ENCODE data around the gene ZFP36L2.
"Not testable (repeated sequence)": the region's sequence is repeated elsewhere in the genome, so short reads cannot be mapped to it uniquely, and the experiment has no call there.

The ZFP36L2 gene

DNA sequence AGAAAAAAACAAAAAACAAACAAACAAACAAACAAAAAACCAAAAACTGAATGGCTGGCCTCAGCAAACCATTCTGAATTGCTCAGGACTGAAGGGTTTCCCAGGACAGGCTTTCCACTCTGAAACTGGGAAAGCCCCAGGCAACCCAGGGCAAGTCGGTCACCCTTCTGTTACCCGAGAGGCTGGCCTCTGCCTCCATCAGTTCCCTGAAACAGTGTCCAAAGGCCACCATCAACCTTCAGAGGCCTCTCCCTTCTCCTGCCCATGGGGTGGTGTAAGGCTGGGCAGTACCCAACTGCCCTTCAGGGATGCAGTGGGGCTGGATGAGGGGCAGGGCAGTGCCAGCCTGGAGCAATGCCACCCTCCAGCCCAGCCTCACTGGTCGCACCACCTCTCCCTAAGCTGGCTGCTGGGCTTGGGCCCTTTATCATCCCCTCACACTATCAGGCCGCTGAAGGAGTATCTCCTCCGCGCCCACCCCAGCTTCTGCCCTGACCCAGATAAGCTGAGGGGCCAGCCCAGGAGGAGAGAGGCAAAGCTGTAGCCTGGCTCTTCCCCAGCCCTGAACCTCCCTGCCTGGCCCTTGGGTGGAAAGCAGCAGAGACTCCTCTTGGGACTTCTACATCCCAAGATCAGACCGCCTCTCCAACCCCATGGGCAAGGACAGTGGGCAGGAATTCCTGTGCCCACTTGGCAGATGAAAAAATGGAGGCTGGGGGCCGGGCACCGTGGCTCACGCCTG is 35.9 kb downstream of the ZFP36L2 start:
- H3K9me3 ChIP-seq (ENCODE audit: control insufficient read depth, insufficient read depth, low read depth, low read length) = no peaks in the 10 kb centered on the region
- POLR2A ChIA-PET = no interaction called here
- no peak overlapping the region for H3K4me3 ChIP-seq (ENCODE audit: low read depth, low read length)
- no peaks in the 10 kb centered on the region for H3K4me1 ChIP-seq (ENCODE audit: control insufficient read depth, insufficient read depth, low read length)
- no peak overlapping the region for H3K27ac ChIP-seq (ENCODE audit: extremely low read depth, low read depth, low read length)
- no peaks in the 10 kb centered on the region for H3K36me3 ChIP-seq (ENCODE audit: control insufficient read depth in 2 of 2, insufficient read depth in 1 of 2, low read length in 2 of 2)
- TF ChIP-seq ZNF132 (tag by site-specific recombination; IDR thresholded peaks at IDR 0.05; ENCODE audit: borderline replicate concordance) = no peak
- TF ChIP-seq ZNF214 (tag by site-specific recombination; IDR thresholded peaks at IDR 0.05; ENCODE audit: borderline replicate concordance) = no peak
- CTCF ChIA-PET = no interaction called here

DNA sequence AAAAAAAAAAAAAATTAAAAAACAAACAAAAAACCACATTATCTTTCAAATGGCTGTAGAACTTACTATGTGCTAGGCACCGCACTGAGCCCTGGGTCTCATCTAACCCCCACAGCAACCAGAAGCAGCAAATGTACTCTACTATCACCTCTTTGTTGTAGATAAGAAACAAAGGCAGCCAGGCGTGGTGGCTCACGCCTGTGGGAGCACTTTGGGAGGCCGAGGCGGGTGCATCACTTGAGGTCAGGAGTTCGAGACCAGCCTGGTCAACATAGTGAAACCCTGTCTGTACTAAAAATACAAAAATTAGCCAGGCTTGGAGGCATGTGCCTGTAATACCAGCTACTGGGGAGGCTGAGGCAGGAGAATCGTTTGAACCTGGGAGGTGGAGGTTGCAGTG is 36.5 kb downstream of the ZFP36L2 start:
- H3K36me3 ChIP-seq (ENCODE audit: control insufficient read depth in 2 of 2, insufficient read depth in 1 of 2, low read length in 2 of 2); H3K4me3 ChIP-seq (ENCODE audit: low read depth, low read length); POLR2A ChIA-PET; H3K9me3 ChIP-seq (ENCODE audit: control insufficient read depth, insufficient read depth, low read depth, low read length); H3K4me1 ChIP-seq (ENCODE audit: control insufficient read depth, insufficient read depth, low read length); H3K27ac ChIP-seq (ENCODE audit: extremely low read depth, low read depth, low read length): not testable (repeated sequence)
- CTCF ChIA-PET = interaction anchor here (1.2 kb wide), 1 partner anchor 10 kb away, joined by 4 read pairs; no protein-coding TSS in a partner anchor

GRCh38 chr2:43188561-43189386 is 37.6 kb downstream of the ZFP36L2 start:
- TF ChIP-seq ZFP41 (tag by site-specific recombination; IDR thresholded peaks at IDR 0.05; ENCODE audit: borderline replicate concordance) = no peak
- H3K4me1 ChIP-seq (ENCODE audit: control insufficient read depth, insufficient read depth, low read length) = no peaks in the 10 kb centered on the region
- H3K9me3 ChIP-seq (ENCODE audit: control insufficient read depth, insufficient read depth, low read depth, low read length) = no peaks in the 10 kb centered on the region
- CTCF ChIA-PET = interaction anchor here (0.7 to 1.2 kb wide), 2 partner anchors 9 to 107 kb away, joined by 3 to 4 read pairs; no protein-coding TSS in a partner anchor
- POLR2A ChIA-PET = interaction anchor here (0.7 kb wide), 1 partner anchor 12 kb away, joined by 3 read pairs; no protein-coding TSS in a partner anchor
- no peaks in the 10 kb centered on the region for H3K36me3 ChIP-seq (ENCODE audit: control insufficient read depth in 2 of 2, insufficient read depth in 1 of 2, low read length in 2 of 2)
- no peak overlapping the region for H3K27ac ChIP-seq (ENCODE audit: extremely low read depth, low read depth, low read length)
- no peak overlapping the region for H3K4me3 ChIP-seq (ENCODE audit: low read depth, low read length)

DNA sequence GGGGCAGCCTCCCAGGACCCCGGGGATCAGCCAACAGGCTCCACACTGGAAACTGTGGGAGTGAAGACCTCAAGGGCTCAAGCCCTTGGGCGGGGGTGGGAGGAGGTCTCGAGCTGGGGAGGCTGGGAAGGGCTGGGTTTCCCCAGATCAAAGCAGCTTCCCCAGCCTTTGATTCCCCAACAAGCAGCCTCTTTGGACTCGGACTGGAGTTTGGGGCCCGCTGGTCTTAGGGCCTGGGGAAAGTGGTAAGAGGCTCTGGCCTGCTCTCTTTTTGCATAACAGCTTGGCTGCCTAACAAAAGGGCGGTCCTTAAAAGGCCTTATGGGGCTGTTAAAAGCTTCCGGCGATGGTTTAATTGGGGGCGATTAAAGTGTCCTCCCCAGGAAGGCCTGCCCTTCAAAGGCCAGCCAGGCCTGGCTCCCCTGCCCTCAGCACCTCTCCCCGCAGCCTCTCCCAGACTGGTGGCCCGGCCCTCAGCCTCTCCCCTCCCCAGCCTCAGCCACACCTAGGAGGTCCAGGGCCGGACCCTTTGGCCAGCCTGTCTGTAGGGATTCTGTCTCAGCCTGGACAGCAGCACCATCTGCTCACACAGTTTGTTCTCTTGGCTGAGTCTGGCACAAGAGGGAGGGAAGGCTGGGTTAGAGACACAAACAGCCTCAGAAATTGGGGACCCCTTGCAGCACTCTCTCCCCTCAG is 39.6 kb downstream of the ZFP36L2 start:
- CTCF ChIA-PET = interaction anchor here (1.0 kb wide), 1 partner anchor 17 kb away, joined by 4 read pairs; no protein-coding TSS in a partner anchor
- Histone ChIP-seq H3K27ac (ENCODE audit: extremely low read depth, low read depth, low read length) (no peak overlapping the region), H3K9me3 (ENCODE audit: control insufficient read depth, insufficient read depth, low read depth, low read length) (no peaks in the 10 kb centered on the region), H3K36me3 (ENCODE audit: control insufficient read depth in 2 of 2, insufficient read depth in 1 of 2, low read length in 2 of 2) (no peaks in the 10 kb centered on the region), H3K4me1 (ENCODE audit: control insufficient read depth, insufficient read depth, low read length) (no peaks in the 10 kb centered on the region), H3K4me3 (ENCODE audit: low read depth, low read length) (no peak overlapping the region)
- POLR2A ChIA-PET = no interaction called here
- TF ChIP-seq ZNF175 (tag by site-specific recombination; IDR thresholded peaks at IDR 0.05) = no peak
- TF ChIP-seq, protein P1, sequence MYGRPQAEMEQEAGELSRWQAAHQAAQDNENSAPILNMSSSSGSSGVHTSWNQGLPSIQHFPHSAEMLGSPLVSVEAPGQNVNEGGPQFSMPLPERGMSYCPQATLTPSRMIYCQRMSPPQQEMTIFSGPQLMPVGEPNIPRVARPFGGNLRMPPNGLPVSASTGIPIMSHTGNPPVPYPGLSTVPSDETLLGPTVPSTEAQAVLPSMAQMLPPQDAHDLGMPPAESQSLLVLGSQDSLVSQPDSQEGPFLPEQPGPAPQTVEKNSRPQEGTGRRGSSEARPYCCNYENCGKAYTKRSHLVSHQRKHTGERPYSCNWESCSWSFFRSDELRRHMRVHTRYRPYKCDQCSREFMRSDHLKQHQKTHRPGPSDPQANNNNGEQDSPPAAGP (tag by site-specific recombination; IDR thresholded peaks at IDR 0.05) = no peak
- TF ChIP-seq SP3 (tag by site-specific recombination; IDR thresholded peaks at IDR 0.05) = no peak
- TF ChIP-seq ZNF571 (tag by site-specific recombination; IDR thresholded peaks at IDR 0.05) = no peak
- TF ChIP-seq, protein P2, sequence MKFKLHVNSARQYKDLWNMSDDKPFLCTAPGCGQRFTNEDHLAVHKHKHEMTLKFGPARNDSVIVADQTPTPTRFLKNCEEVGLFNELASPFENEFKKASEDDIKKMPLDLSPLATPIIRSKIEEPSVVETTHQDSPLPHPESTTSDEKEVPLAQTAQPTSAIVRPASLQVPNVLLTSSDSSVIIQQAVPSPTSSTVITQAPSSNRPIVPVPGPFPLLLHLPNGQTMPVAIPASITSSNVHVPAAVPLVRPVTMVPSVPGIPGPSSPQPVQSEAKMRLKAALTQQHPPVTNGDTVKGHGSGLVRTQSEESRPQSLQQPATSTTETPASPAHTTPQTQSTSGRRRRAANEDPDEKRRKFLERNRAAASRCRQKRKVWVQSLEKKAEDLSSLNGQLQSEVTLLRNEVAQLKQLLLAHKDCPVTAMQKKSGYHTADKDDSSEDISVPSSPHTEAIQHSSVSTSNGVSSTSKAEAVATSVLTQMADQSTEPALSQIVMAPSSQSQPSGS (tag by site-specific recombination; IDR thresholded peaks at IDR 0.05; ENCODE audit: low read depth) = no peak
- TF ChIP-seq ZNF311 (tag by site-specific recombination; IDR thresholded peaks at IDR 0.05; ENCODE audit: borderline replicate concordance) = no peak
- no peak for TF ChIP-seq ZEB2 (tag by site-specific recombination; IDR thresholded peaks at IDR 0.05)
- TF ChIP-seq ZNF792 (tag by site-specific recombination; IDR thresholded peaks at IDR 0.05) = no peak
- TF ChIP-seq ZNF555 (tag by site-specific recombination; conservative IDR thresholded peaks at IDR 0.05) = no peak
- no peak for TF ChIP-seq ZNF302 (tag by site-specific recombination; IDR thresholded peaks at IDR 0.05; ENCODE audit: low read depth)
- TF ChIP-seq ZNF621 (tag by site-specific recombination; IDR thresholded peaks at IDR 0.05) = no peak
- TF ChIP-seq ZFP69B (tag by site-specific recombination; IDR thresholded peaks at IDR 0.05) = no peak
- no peak for TF ChIP-seq ZNF561 (tag by site-specific recombination; IDR thresholded peaks at IDR 0.05; ENCODE audit: borderline replicate concordance)
- TF ChIP-seq, protein P3, sequence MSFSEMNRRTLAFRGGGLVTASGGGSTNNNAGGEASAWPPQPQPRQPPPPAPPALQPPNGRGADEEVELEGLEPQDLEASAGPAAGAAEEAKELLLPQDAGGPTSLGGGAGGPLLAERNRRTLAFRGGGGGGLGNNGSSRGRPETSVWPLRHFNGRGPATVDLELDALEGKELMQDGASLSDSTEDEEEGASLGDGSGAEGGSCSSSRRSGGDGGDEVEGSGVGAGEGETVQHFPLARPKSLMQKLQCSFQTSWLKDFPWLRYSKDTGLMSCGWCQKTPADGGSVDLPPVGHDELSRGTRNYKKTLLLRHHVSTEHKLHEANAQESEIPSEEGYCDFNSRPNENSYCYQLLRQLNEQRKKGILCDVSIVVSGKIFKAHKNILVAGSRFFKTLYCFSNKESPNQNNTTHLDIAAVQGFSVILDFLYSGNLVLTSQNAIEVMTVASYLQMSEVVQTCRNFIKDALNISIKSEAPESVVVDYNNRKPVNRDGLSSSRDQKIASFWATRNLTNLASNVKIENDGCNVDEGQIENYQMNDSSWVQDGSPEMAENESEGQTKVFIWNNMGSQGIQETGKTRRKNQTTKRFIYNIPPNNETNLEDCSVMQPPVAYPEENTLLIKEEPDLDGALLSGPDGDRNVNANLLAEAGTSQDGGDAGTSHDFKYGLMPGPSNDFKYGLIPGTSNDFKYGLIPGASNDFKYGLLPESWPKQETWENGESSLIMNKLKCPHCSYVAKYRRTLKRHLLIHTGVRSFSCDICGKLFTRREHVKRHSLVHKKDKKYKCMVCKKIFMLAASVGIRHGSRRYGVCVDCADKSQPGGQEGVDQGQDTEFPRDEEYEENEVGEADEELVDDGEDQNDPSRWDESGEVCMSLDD (tag by site-specific recombination; IDR thresholded peaks at IDR 0.05) = no peak
- no peak for TF ChIP-seq ZNF169 (tag by site-specific recombination; IDR thresholded peaks at IDR 0.05)
- no peak for TF ChIP-seq ZNF121 (tag by site-specific recombination; IDR thresholded peaks at IDR 0.05)
- TF ChIP-seq KLF8 (tag by site-specific recombination; IDR thresholded peaks at IDR 0.05) = no peak
